NT2/D1 (cell line): ENCODE data around the gene PCAT6.

Source experiments
- SUZ12 ChIP-seq: IDR thresholded peaks from 2 replicates; pipeline ENCODE4 v1.6.1; 2011; ENCODE audit not compliant: insufficient read length, insufficient read depth; ENCODE audit errors: extremely low read depth
- ZNF274 ChIP-seq: IDR thresholded peaks from 2 replicates; pipeline ENCODE4 v1.6.1; 2011; ENCODE audit warnings: mild to moderate bottlenecking, low read depth, low read length

DNA sequence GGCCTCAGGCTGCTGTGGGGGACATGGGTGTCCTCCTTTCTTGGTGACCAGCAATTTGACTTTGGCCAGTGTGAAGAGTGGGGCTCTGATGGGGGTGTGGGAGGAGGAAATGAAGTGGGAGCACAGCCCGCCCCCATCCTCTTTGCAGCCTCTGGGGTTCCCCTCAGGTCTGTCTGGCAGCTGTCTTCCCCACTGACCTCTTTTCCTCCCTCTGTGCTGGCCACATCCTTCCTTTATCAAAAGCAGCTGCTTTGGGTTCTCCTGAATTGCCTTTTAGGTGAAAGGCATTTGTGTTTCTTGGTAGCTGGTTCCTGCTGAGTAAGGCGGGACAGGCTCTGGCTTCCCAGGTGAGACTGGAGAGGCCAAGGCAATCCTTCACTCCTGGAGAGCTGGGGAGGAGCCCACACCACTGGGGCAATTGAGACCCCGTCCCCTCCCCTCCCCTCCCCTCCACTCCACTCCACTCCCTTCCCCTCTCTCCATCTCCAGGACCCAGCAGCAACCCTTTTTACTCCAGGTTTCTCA lies 24.9 kb downstream of the PCAT6 start:
- TF ChIP-seq ZNF274 = no peak
- no peak for TF ChIP-seq SUZ12
